Ascending aorta (tissue), 2 donors: ENCODE measurements around the gene NCSTN. TPM values are rescaled to one million over a fixed set of nuclear protein-coding genes. Genes with fewer than 3 reads are reported as not detected.

Experiments
- DNase-seq, 2 donors: peaks; one replicate each; pipeline ENCODE4 v3.0.0-alpha.2; 2019; ENCODE audit warnings: low spot score in 2 of 2
- H3K27ac ChIP-seq, 2 donors: fragments of 200-600 bp; sonication (generic); one replicate each; pipeline ENCODE4 v1.5.1; 2016 to 2017; ENCODE audit warnings: mild to moderate bottlenecking in 1 of 2
- H3K27me3 ChIP-seq: fragments of 200-600 bp; sonication (generic); one replicate; pipeline ENCODE4 v1.5.1; 2017
- H3K36me3 ChIP-seq, 2 donors: fragments of 200-600 bp; sonication (generic); one replicate each; pipeline ENCODE4 v1.5.1; 2016
- H3K4me1 ChIP-seq, 2 donors: fragments of 200-600 bp; sonication (generic); one replicate each; pipeline ENCODE4 v1.5.1; 2016 to 2017; ENCODE audit warnings: mild to moderate bottlenecking in 1 of 2
- H3K4me3 ChIP-seq, 2 donors: fragments of 200-600 bp; sonication (generic); one replicate each; pipeline ENCODE4 v1.5.1; 2016 to 2017; ENCODE audit warnings: mild to moderate bottlenecking in 1 of 2
- H3K9me3 ChIP-seq, 2 donors: fragments of 200-600 bp; sonication (generic); one replicate each; pipeline ENCODE4 v1.5.1; 2016
- intact Hi-C: fragments of 100-400 bp; cut with DNase I; formaldehyde crosslinking; loops from one replicate; pipeline ENCODE4 v1.15.1; 2023
- total RNA-seq: library from RNA; depleted of rRNA; stranded (reverse); fragments of >200 nt; gene quantifications from one replicate; pipeline ENCODE4 v1.1.0, GENCODE V29; 2016
- TF ChIP-seq, protein P1 (sequence below), 3 experiments: fragments of 200-600 bp in 2 of 3; fragments of 450-650 bp in 1 of 3; sonication (generic) in 2 of 3; IDR thresholded peaks; one replicate each; pipeline ENCODE4 v1.5.1; 2016 to 2019; ENCODE audit warnings: antibody characterized with exemption in 3 of 3, mild to moderate bottlenecking in 1 of 3, moderate library complexity in 1 of 3

NCSTN gene
- total RNA-seq, 1 donor from 2014 or later: 141 TPM

DNA sequence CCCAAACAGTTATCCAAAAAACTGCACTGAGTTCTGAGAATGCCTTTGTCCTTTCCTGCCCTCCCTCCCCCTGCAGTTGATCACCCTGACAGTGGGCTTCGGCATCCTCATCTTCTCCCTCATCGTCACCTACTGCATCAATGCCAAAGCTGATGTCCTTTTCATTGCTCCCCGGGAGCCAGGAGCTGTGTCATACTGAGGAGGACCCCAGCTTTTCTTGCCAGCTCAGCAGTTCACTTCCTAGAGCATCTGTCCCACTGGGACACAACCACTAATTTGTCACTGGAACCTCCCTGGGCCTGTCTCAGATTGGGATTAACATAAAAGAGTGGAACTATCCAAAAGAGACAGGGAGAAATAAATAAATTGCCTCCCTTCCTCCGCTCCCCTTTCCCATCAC lies 14.9 kb downstream of the NCSTN start:
- Histone ChIP-seq H3K36me3 (peaks cover 57 to 74% of the 10 kb centered on the region in 2 donors), H3K4me1 (no peaks in the 10 kb centered on the region), H3K27me3 (no peaks in the 10 kb centered on the region), H3K9me3 (no peaks in the 10 kb centered on the region), H3K27ac (no peak overlapping the region), H3K4me3 (no peak overlapping the region)
- DNase-seq: no peak
- TF ChIP-seq, protein P1, sequence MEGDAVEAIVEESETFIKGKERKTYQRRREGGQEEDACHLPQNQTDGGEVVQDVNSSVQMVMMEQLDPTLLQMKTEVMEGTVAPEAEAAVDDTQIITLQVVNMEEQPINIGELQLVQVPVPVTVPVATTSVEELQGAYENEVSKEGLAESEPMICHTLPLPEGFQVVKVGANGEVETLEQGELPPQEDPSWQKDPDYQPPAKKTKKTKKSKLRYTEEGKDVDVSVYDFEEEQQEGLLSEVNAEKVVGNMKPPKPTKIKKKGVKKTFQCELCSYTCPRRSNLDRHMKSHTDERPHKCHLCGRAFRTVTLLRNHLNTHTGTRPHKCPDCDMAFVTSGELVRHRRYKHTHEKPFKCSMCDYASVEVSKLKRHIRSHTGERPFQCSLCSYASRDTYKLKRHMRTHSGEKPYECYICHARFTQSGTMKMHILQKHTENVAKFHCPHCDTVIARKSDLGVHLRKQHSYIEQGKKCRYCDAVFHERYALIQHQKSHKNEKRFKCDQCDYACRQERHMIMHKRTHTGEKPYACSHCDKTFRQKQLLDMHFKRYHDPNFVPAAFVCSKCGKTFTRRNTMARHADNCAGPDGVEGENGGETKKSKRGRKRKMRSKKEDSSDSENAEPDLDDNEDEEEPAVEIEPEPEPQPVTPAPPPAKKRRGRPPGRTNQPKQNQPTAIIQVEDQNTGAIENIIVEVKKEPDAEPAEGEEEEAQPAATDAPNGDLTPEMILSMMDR (IDR thresholded peaks at IDR 0.05): no peak
- intact Hi-C loops: no loop called here

DNA sequence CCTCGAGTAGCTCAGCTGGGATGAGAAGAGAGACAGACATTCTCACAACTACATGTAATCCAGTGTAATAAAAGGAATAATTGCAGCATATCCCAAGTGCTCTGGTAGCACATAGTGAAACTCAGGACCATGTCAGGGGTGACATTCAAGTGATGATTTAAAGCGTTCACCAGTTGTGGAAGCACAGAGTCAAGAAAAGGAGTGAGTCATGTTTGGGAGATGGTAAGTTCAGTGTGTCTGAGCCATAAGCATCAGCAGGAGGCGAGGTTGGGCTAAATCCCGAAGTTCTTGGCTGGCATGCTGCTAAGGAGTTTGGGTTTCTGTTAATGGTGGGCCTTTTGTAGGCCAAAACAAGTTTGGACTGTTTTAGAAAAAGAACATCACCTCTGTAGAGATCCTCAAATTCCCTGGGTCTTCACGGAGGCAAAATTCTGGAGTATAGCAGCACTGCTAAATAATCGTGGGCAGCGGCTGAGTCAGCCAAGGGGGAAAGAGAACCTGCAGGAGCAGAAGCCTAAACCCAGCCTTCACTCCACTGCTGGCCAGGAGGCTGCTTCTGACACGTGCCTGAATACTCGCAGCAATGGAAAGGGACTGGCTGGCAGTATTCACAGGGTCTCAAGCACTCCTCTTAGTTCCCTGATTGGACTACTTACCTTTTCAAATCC lies 16.5 kb downstream of the NCSTN start:
- no peaks in the 10 kb centered on the region for H3K27me3 ChIP-seq
- H3K4me3 ChIP-seq: no peak overlapping the region
- no peaks in the 10 kb centered on the region for H3K4me1 ChIP-seq
- no peak for DNase-seq
- H3K9me3 ChIP-seq: no peaks in the 10 kb centered on the region
- no peak overlapping the region for H3K27ac ChIP-seq
- peaks cover 41 to 58% of the 10 kb centered on the region in 2 donors for H3K36me3 ChIP-seq
- intact Hi-C loops: no loop called here
- TF ChIP-seq, protein P1 (IDR thresholded peaks at IDR 0.05): no peak

DNA sequence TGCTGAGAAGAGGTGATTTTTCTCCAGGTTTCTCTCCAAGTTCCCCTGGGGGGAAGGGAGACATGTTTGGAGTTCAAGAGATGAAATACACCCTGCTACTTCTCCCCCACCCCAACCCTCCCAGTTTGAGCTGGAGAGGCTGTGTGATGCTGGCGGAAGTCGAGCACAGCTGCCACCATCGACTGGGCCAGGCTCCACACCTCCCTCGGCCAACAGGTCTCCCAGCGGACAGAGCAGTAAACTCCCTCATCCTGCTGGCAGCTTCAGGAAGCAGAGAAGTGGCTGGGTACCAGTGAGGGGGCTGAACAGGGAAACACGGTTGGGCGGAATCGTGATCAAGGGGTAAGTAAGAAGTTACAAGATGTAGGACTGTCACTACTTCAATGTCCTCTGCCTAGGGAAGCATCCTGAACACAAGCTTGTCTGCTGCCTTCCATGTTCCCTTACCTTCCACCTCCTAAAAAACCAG lies 17.1 kb downstream of the NCSTN start:
- Histone ChIP-seq H3K36me3 (peaks cover 35 to 52% of the 10 kb centered on the region in 2 donors), H3K4me1 (no peaks in the 10 kb centered on the region), H3K4me3 (no peak overlapping the region), H3K9me3 (no peaks in the 10 kb centered on the region), H3K27ac (no peak overlapping the region), H3K27me3 (no peaks in the 10 kb centered on the region)
- DNase-seq: no peak
- TF ChIP-seq, protein P1 (IDR thresholded peaks at IDR 0.05): no peak
- intact Hi-C loops: no loop called here

DNA sequence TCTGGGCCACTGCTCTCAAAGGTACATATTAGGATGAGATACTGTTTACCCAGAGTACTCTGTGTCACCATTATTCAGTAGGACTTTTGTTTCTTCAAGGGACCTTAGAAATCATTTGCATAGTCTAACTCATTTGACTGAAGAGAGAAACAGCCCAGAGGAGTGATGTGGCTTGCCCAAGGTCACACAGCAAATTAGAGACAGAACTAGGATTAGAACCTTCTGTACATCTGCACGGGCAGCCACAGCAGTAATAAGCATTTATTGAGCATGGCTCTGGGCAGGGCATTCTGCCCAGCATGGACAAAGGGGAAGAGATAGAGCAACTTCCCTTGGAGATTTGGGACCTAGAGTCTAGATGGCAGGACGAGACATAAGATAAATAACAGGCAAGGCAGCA lies 18.0 kb downstream of the NCSTN start:
- no peak overlapping the region for H3K4me3 ChIP-seq
- no peaks in the 10 kb centered on the region for H3K4me1 ChIP-seq
- TF ChIP-seq, protein P1 (IDR thresholded peaks at IDR 0.05): no peak
- peaks cover 26 to 42% of the 10 kb centered on the region in 2 donors for H3K36me3 ChIP-seq
- H3K27ac ChIP-seq: no peak overlapping the region
- no peak for DNase-seq
- no peaks in the 10 kb centered on the region for H3K27me3 ChIP-seq
- no peaks in the 10 kb centered on the region for H3K9me3 ChIP-seq
- intact Hi-C loops: no loop called here

DNA sequence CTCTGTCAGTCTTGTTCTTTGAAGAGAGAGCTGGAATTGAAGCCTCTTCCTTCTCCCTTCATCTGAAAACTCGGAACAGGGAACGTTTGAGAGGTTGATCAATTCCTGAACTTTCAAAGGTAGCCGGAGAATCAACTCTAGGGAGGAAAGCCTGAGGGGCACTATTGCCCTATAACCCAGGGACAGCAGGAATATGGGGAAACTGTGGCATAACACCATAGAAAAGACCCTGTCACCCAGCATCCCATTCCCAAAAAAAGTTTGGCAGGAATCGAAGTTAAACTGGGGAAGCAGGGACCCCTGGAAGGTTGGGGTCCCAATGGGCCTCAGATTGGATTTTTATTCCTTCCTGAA lies 18.6 kb downstream of the NCSTN start:
- no peak for DNase-seq
- Histone ChIP-seq H3K9me3 (no peaks in the 10 kb centered on the region), H3K4me1 (no peaks in the 10 kb centered on the region), H3K27me3 (no peaks in the 10 kb centered on the region), H3K27ac (no peak overlapping the region), H3K4me3 (no peak overlapping the region), H3K36me3 (peaks cover 20 to 37% of the 10 kb centered on the region in 2 donors)
- intact Hi-C loops: no loop called here
- TF ChIP-seq, protein P1 (IDR thresholded peaks at IDR 0.05): no peak
